ENCODE results near the gene F10.

The F10 gene

GRCh38 chr13:113152691-113152983, 30.0 kb downstream of the F10 start:
- peak overlapping the region; percentile 71; the same call in 1 of the 2 replicates for H3K27ac ChIP-seq
- TF ChIP-seq CTCF (conservative IDR thresholded peaks at IDR 0.05) (no peak), ZFX (IDR thresholded peaks at IDR 0.05) (no peak)

GRCh38 chr13:113152984-113153809, 30.6 kb downstream of the F10 start:
- TF ChIP-seq ZFX (IDR thresholded peaks at IDR 0.05) (no peak), CTCF (conservative IDR thresholded peaks at IDR 0.05) (no peak)
- peak overlapping the region; percentile 71 for H3K27ac ChIP-seq

- no peak for TF ChIP-seq CTCF (conservative IDR thresholded peaks at IDR 0.05)
- no peak for TF ChIP-seq ZFX (IDR thresholded peaks at IDR 0.05)
- H3K27ac ChIP-seq: peak overlapping the region; percentile 71
These were observed 31.5 kb downstream of the F10 start for GRCh38 chr13:113153810-113154748.

- no peak for TF ChIP-seq CTCF (conservative IDR thresholded peaks at IDR 0.05)
- TF ChIP-seq ZFX (IDR thresholded peaks at IDR 0.05): no peak
- no peak overlapping the region; the same call in 1 of the 2 replicates for H3K27ac ChIP-seq
These were observed 32.6 kb downstream of the F10 start for GRCh38 chr13:113155201-113155600.

GRCh38 chr13:113155982-113156655, 33.5 kb downstream of the F10 start:
- no peak for TF ChIP-seq CTCF (conservative IDR thresholded peaks at IDR 0.05)
- TF ChIP-seq ZFX (IDR thresholded peaks at IDR 0.05): no peak

GRCh38 chr13:113157206-113157928, 34.8 kb downstream of the F10 start:
- H3K27ac ChIP-seq: no peak overlapping the region
- TF ChIP-seq ZFX (IDR thresholded peaks at IDR 0.05) (no peak), CTCF (conservative IDR thresholded peaks at IDR 0.05) (no peak)

More at GRCh38 chr13:113155982-113156655, 33.5 kb downstream of the F10 start:
- H3K27ac ChIP-seq: no peak overlapping the region

Data from C4-2B (cell line).